ENCODE results near the gene CDYL. TPM values are rescaled to one million over a fixed set of nuclear protein-coding genes. Genes with fewer than 3 reads are reported as not detected.

Gene CDYL
- total RNA-seq, result 10 to 100 TPM; 55.1 to 58.2 TPM
- 36.5 TPM for polyA plus RNA-seq (2013, experiment 1 of 2)
- 33.5 TPM for polyA plus RNA-seq (2013, experiment 2 of 2)
- long read RNA-seq, experiment 1, partial matches to known transcripts, result 7 of 10 reads
- long read RNA-seq, experiment 1, other reads (novel, unspliced or antisense), result 1 of 10 reads
- long read RNA-seq, experiment 2, transcript CDYL-207 (6 exons, 1,764 nt), result minor isoform, 7 of 93 reads
- long read RNA-seq, experiment 2, transcript CDYL-203 (7 exons, 2,184 nt), result major isoform, 75 of 93 reads
- long read RNA-seq, experiment 2, partial matches to known transcripts, result 7 of 93 reads
- long read RNA-seq, experiment 2, other reads (novel, unspliced or antisense), result 4 of 93 reads
- long read RNA-seq, experiment 3, transcript CDYL-203 (7 exons, 2,184 nt), result major isoform, 6 of 96 reads
- long read RNA-seq, experiment 3, partial matches to known transcripts, result 9 of 96 reads
- long read RNA-seq, experiment 3, other reads (novel, unspliced or antisense), result 80 of 96 reads
- long read RNA-seq, experiment 4, partial matches to known transcripts, result 8 of 9 reads
- long read RNA-seq, experiment 4, other reads (novel, unspliced or antisense), result 1 of 9 reads

DNA sequence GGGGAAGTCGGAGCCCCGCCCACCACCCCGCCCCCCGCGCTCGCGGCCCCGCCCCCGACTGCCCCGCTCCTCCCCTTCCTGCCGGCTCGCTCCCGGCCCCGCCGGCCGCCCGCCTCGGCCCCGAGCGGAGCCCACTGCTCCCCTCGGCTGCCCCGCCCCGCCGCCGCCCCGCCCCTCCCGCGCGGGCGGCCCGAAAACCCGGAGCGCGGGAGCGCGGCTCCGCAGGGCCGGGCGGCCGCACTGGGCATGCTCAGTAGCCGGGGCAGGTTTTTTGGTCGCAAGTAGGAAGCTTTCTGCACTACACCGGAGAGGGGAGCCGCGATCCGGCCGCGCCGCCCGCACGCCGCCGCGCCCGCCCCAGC lies at the start of gene CDYL:
Gene CDYL, plus strand, starts transcription at position 274 of the 362 bp plus-strand sequence. CDS start 380 bp downstream, outside the sequence.
- Histone ChIP-seq H3K4me1 (ENCODE audit: control insufficient read depth, insufficient read depth, low read length) (no peaks in the 10 kb centered on the region), H3K9me3 (ENCODE audit: control insufficient read depth, low read length) (peaks cover 12% of the 10 kb centered on the region), H3K9ac (ENCODE audit: extremely low read depth, low read length, poor library complexity, severe bottlenecking) (peak within 1 kb of the TSS; percentile 32), H3K36me3 (ENCODE audit: control insufficient read depth, insufficient read depth, low read length) (no peaks in the 10 kb centered on the region), H3K27me3 (ENCODE audit: control insufficient read depth, insufficient read depth, low read length, poor library complexity, severe bottlenecking) (no peaks in the 10 kb centered on the region), H3K4me3 (ENCODE audit: low read length) (peak within 1 kb of the TSS; percentile 83), H3K27ac (ENCODE audit: low read depth, low read length) (no peak within 1 kb of the TSS)
- Mint-ChIP-seq H3K36me3 (ENCODE audit: low read depth) (peaks cover 5% of the 10 kb centered on the region), H3K4me1 (peaks cover 15% of the 10 kb centered on the region), H3K9me3 (peaks cover 8% of the 10 kb centered on the region), H3K27me3 (ENCODE audit: insufficient read depth) (peaks cover 32% of the 10 kb centered on the region), H3K27ac (peak within 1 kb of the TSS; percentile 76), H3K4me3 (peak within 1 kb of the TSS; percentile 80)
- TF ChIP-seq CTCF (conservative IDR thresholded peaks at IDR 0.05), result no peak
- DNase-seq, result no peak
- WGBS, 2 experiments (ENCODE audit: insufficient coverage in 1 of 2, insufficient read length in 1 of 2), result 0% methylated on average over 44 of the region's 55 CpGs; no CpG with 5 or more reads in 1 of the 2 experiments

DNA sequence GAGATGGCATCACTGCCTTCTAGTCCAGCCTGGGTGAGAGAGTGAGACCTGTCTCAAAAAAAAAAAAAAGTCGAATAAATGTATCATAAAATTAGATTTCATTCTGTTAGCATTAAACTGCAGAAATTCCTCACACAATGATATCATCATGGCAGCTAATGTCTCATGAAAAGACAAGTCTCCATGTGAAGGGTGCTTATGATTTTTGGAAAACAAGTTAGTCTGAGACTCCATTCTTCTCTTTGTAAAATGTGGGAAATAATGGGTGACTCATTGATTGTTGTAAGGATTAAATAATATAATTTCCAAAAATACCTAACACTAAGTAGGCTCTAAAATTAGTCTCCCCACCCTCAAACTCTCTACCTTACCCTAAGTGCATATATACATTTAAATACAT lies 49.6 kb upstream of the CDYL start:
- no CpG with 5 or more reads among the region's 1 CpG for WGBS, 2 experiments (ENCODE audit: insufficient coverage in 1 of 2, insufficient read length in 1 of 2)
- Mint-ChIP-seq H3K9me3 (peaks cover 7% of the 10 kb centered on the region), H3K36me3 (ENCODE audit: low read depth) (no peaks in the 10 kb centered on the region), H3K27ac (no peak overlapping the region), H3K27me3 (ENCODE audit: insufficient read depth) (peaks cover 23% of the 10 kb centered on the region), H3K4me3 (no peak overlapping the region), H3K4me1 (peaks cover 29% of the 10 kb centered on the region)
- Histone ChIP-seq H3K9me3 (ENCODE audit: control insufficient read depth, low read length) (no peaks in the 10 kb centered on the region), H3K4me3 (ENCODE audit: low read length) (no peak overlapping the region), H3K27me3 (ENCODE audit: control insufficient read depth, insufficient read depth, low read length, poor library complexity, severe bottlenecking) (peaks cover 8% of the 10 kb centered on the region), H3K36me3 (ENCODE audit: control insufficient read depth, insufficient read depth, low read length) (no peaks in the 10 kb centered on the region), H3K9ac (ENCODE audit: extremely low read depth, low read length, poor library complexity, severe bottlenecking) (no peak overlapping the region), H3K4me1 (ENCODE audit: control insufficient read depth, insufficient read depth, low read length) (peaks cover 9% of the 10 kb centered on the region), H3K27ac (ENCODE audit: low read depth, low read length) (no peak overlapping the region)
- TF ChIP-seq CTCF (conservative IDR thresholded peaks at IDR 0.05), result no peak
- DNase-seq, result no peak

GRCh38 chr6:4727217-4727616 lies 49.0 kb upstream of the CDYL start:
- DNase-seq, result no peak
- Histone ChIP-seq H3K9me3 (ENCODE audit: control insufficient read depth, low read length) (no peaks in the 10 kb centered on the region), H3K36me3 (ENCODE audit: control insufficient read depth, insufficient read depth, low read length) (no peaks in the 10 kb centered on the region), H3K4me1 (ENCODE audit: control insufficient read depth, insufficient read depth, low read length) (peaks cover 9% of the 10 kb centered on the region), H3K9ac (ENCODE audit: extremely low read depth, low read length, poor library complexity, severe bottlenecking) (no peak overlapping the region), H3K27ac (ENCODE audit: low read depth, low read length) (no peak overlapping the region), H3K27me3 (ENCODE audit: control insufficient read depth, insufficient read depth, low read length, poor library complexity, severe bottlenecking) (peaks cover 8% of the 10 kb centered on the region), H3K4me3 (ENCODE audit: low read length) (no peak overlapping the region)
- Mint-ChIP-seq H3K9me3 (peaks cover 7% of the 10 kb centered on the region), H3K4me1 (peaks cover 29% of the 10 kb centered on the region), H3K27ac (no peak overlapping the region), H3K27me3 (ENCODE audit: insufficient read depth) (peaks cover 23% of the 10 kb centered on the region), H3K4me3 (no peak overlapping the region), H3K36me3 (ENCODE audit: low read depth) (no peaks in the 10 kb centered on the region)
- TF ChIP-seq CTCF (conservative IDR thresholded peaks at IDR 0.05), result no peak

Data from endodermal cell (in vitro differentiated cells).